K562 (cell line): Measurements from ENCODE around the gene CCL2. TPM values are rescaled to one million over a fixed set of nuclear protein-coding genes. Genes with fewer than 3 reads are reported as not detected.

Experiments
- ATAC-seq: fragments of 200-7000 bp; cut with Tn5 transposase; 3 replicates; pipeline ENCODE4 v1.9.1; 2020; ENCODE audit warnings: moderate library complexity
- BruUV-seq: library from RNA; stranded (reverse); fragments of 400-500 nt; replicated peaks from 2 replicates; lab custom pipeline; 2021; lab: Mats Ljungman, UMichigan
- CTCF ChIA-PET: fragments of 300-600 bp; formaldehyde crosslinking; extraction: SDS; loops from one replicate; lab custom pipeline; 2021; ENCODE audit warnings: low intra/inter-chr PET ratio; lab: Yijun Ruan, JAX
- POLR2A ChIA-PET: fragments of 300-600, 350-650 bp; sonication (Branson Sonifier 250); formaldehyde crosslinking; extraction: SDS; loops from one replicate; lab custom pipeline; 2021; ENCODE audit warnings: antibody characterized with exemption, inconsistent platforms; lab: Yijun Ruan, JAX
- DNase-seq, 4 experiments: peaks; one replicate each; pipeline versions ENCODE4 v3.0.0 to v3.0.0-alpha.2; 2011 to 2018; ENCODE audit warnings: low spot score in 3 of 4, mixed read lengths in 3 of 4; ENCODE audit errors: extremely low read depth in 1 of 4
- FAIRE-seq: peaks from 2 replicates; lab custom pipeline; 2011; peaks lifted over from hg19 to GRCh38; lab: Jason Lieb, UNC
- H2AFZ ChIP-seq: 2 replicates; pipeline ENCODE4 v1.6.0; 2011; ENCODE audit warnings: low read depth, low read length, control low read depth, inconsistent platforms
- H3K27ac ChIP-seq: fragments of 200-600 bp; 3 replicates; pipeline ENCODE4 v1.8.0; 2011; ENCODE audit warnings: low read depth, mild to moderate bottlenecking, control low read depth, inconsistent platforms, low read length, moderate library complexity, mixed read lengths; ENCODE audit errors: extremely low read depth
- H3K27me3 ChIP-seq, 2 experiments: fragments of 300-600 bp in 1 of 2; 2 replicates in 1 of 2; 3 replicates in 1 of 2; pipeline versions ENCODE4 v1.6.0 to v1.8.0; 2011; ENCODE audit warnings: inconsistent platforms in 2 of 2, low read length in 2 of 2, mild to moderate bottlenecking in 1 of 2, mixed read lengths in 1 of 2, moderate library complexity in 1 of 2; ENCODE audit not compliant: control insufficient read depth in 2 of 2, insufficient read depth in 2 of 2
- H3K36me3 ChIP-seq: fragments of 300-600 bp; 3 replicates; pipeline ENCODE4 v1.8.0; 2011; ENCODE audit warnings: mild to moderate bottlenecking, low read length, inconsistent platforms; ENCODE audit not compliant: control insufficient read depth, insufficient read depth
- H3K4me1 ChIP-seq, 2 experiments: fragments of 200-600 bp in 1 of 2; replicated peaks in 1 of 2; 2 replicates in 1 of 2; 3 replicates in 1 of 2; pipeline versions ENCODE4 v1.5.1 to v1.8.0; 2011; ENCODE audit warnings: inconsistent platforms in 2 of 2, low read length in 2 of 2, mild to moderate bottlenecking in 1 of 2, mixed read lengths in 1 of 2, moderate library complexity in 1 of 2; ENCODE audit not compliant: control insufficient read depth in 2 of 2, insufficient read depth in 2 of 2
- H3K4me2 ChIP-seq: 2 replicates; pipeline ENCODE4 v1.6.1; 2011; ENCODE audit warnings: low read length, control low read depth, inconsistent platforms, mixed read lengths; ENCODE audit not compliant: insufficient read depth
- H3K4me3 ChIP-seq: fragments of 200-600 bp; sonication (generic), shearing (Covaris generic); 2 replicates; pipeline ENCODE4 v1.5.1; 2016; ENCODE audit warnings: control low read depth, inconsistent platforms
- H3K79me2 ChIP-seq: fragments of 200-600 bp; 3 replicates; pipeline ENCODE4 v1.8.0; 2011; ENCODE audit warnings: low read length, inconsistent platforms; ENCODE audit not compliant: control insufficient read depth, insufficient read depth
- H3K9ac ChIP-seq, 2 experiments: 2 replicates each; pipeline versions ENCODE4 v1.6.0 to v1.6.1; 2011; ENCODE audit warnings: low read depth in 2 of 2, low read length in 2 of 2, control low read depth in 1 of 2, inconsistent platforms in 1 of 2, mild to moderate bottlenecking in 1 of 2, mixed read lengths in 1 of 2; ENCODE audit not compliant: insufficient read depth in 1 of 2
- H3K9me1 ChIP-seq: one replicate; pipeline ENCODE4 v1.6.0; 2011; ENCODE audit warnings: inconsistent platforms, mild to moderate bottlenecking, low read length, moderate library complexity; ENCODE audit not compliant: control insufficient read depth, insufficient read depth
- H3K9me3 ChIP-seq: replicated peaks from 2 replicates; pipeline ENCODE4 v1.5.1; 2011; ENCODE audit warnings: low read depth, low read length, inconsistent platforms; ENCODE audit not compliant: control insufficient read depth, insufficient read depth
- H4K20me1 ChIP-seq: replicated peaks from 2 replicates; pipeline ENCODE4 v1.6.1; 2011; ENCODE audit warnings: low read length, inconsistent platforms, mixed read lengths; ENCODE audit not compliant: control insufficient read depth, insufficient read depth
- HSF4 ChIP-seq: fragments of 250-450 bp; sonication (Bioruptor Pico); IDR thresholded peaks from 2 replicates; pipeline ENCODE4 v2.1.2; 2022; ENCODE audit warnings: mild to moderate bottlenecking, moderate library complexity, borderline replicate concordance
- JUNB ChIP-seq: fragments of 450-650 bp; formaldehyde crosslinking; conservative IDR thresholded peaks from 2 replicates; pipeline ENCODE4 v1.4.0; 2020; ENCODE audit warnings: mild to moderate bottlenecking
- RBM15 ChIP-seq: fragments of 200-400 bp; formaldehyde crosslinking; IDR thresholded peaks from 2 replicates; pipeline ENCODE4 v1.6.1; 2018; ENCODE audit warnings: mild to moderate bottlenecking, low read length, moderate library complexity; ENCODE audit not compliant: insufficient read depth
- SPI1 ChIP-seq: IDR thresholded peaks from 2 replicates; pipeline ENCODE4 v1.6.1; 2011; ENCODE audit warnings: low read depth, low read length, control low read depth, borderline replicate concordance
- ZNF589 ChIP-seq: fragments of 200-800 bp; sonication (Bioruptor generic); IDR thresholded peaks from 2 replicates; pipeline ENCODE4 v1.6.1; 2016; ENCODE audit warnings: low read depth, missing genetic modification characterization, missing compliant biosample characterization
- WGBS: fragments of 100-300 bp; shearing (Covaris generic); methylation state at CpG from one replicate; pipeline ENCODE4 v1.1.6; 2016; ENCODE audit warnings: low coverage, mixed read lengths; ENCODE audit not compliant: insufficient coverage; ENCODE audit errors: missing lambda C conversion rate; 5-methylcytosine and 5-hydroxymethylcytosine counted together
- in situ Hi-C: fragments of 300-500 bp; cut with MboI; formaldehyde crosslinking; loops from 4 replicates; pipeline ENCODE4 v1.15.0; 2018; ENCODE audit warnings: inconsistent platforms, mixed read lengths
- intact Hi-C: fragments of 100-400 bp; cut with micrococcal nuclease; formaldehyde crosslinking; loops from 2 replicates; pipeline ENCODE4 v1.14.2; 2022
- polyA plus RNA-seq, 8 experiments: library from polyadenylated mRNA; depleted of rRNA in 4 of 8; stranded (reverse) in 5 of 8; unstranded in 3 of 8; fragments of >200 nt; fragmentation: Nextera tagmentation in 2 of 8; fragmentation: Illumina TruSeq in 1 of 8; extraction: Ambion mirVana in 2 of 8; extraction: Trizol in 1 of 8; gene quantifications; 2 replicates each; pipeline versions ENCODE4 v1.2.1 to v1.2.3, GENCODE V29; 2011 to 2014; ENCODE audit warnings: inconsistent platforms in 1 of 8, missing spikeins in 1 of 8
- total RNA-seq, 7 experiments: library from RNA; depleted of rRNA in 6 of 7; stranded (reverse); fragments of >200 nt in 6 of 7; fragmentation: Illumina TruSeq in 2 of 7; extraction: Trizol in 2 of 7; gene quantifications; 2 replicates each; pipeline versions ENCODE4 v1.2.1 to v1.2.3, GENCODE V29; 2011 to 2021; ENCODE audit warnings: low replicate concordance in 1 of 7
- TF ChIP-seq, protein P1 (sequence below): fragments of 450-650 bp; IDR thresholded peaks from 2 replicates; pipeline ENCODE4 v1.6.1; 2017; ENCODE audit warnings: mild to moderate bottlenecking, moderate library complexity

The CCL2 gene
- total and polyA plus RNA-seq, 9 of the 15 experiments (the other 6 are each of a cell fraction or from before 2014, with no cell fraction given) = 0.54 to 5.4 (median 0.88) TPM

DNA sequence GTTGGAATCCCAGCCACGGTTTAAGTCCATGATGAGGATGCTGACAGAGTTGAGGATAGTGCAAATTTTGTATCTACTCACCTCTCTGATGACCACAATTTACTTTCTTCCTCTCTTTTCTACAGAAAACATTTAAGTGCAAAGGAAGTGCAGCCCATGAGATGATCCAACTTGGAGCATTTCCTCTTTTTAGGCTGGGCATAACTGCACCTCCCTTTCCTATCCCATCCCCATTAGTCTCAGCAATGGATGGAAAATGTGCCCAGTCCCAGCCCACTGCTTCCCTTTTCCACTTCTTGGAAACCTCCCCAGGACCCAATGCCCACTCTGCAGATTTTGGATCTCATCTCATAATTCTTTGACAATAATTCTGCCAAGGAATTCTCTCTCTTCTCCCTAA is 47.6 kb downstream of the CCL2 start:
- H3K9me3 ChIP-seq = no peaks in the 10 kb centered on the region
- in situ Hi-C loops = loop anchor here (10.0 kb wide), 1 partner anchor 98 kb away; no protein-coding TSS in a partner anchor
- H3K4me1 ChIP-seq = no peaks in the 10 kb centered on the region
- TF ChIP-seq JUNB (CRISPR knock-in tag) (no peak), ZNF589 (CRISPR knock-in tag) (no peak), RBM15 (no peak), HSF4 (CRISPR knock-in tag) (no peak), SPI1 (peak; percentile 22; the same call in 1 of the 2 replicates)
- TF ChIP-seq, protein P1, sequence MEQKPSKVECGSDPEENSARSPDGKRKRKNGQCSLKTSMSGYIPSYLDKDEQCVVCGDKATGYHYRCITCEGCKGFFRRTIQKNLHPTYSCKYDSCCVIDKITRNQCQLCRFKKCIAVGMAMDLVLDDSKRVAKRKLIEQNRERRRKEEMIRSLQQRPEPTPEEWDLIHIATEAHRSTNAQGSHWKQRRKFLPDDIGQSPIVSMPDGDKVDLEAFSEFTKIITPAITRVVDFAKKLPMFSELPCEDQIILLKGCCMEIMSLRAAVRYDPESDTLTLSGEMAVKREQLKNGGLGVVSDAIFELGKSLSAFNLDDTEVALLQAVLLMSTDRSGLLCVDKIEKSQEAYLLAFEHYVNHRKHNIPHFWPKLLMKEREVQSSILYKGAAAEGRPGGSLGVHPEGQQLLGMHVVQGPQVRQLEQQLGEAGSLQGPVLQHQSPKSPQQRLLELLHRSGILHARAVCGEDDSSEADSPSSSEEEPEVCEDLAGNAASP = no peak
- no peak overlapping the region for H2AFZ ChIP-seq
- H3K4me2 ChIP-seq = no peak overlapping the region
- ATAC-seq = no peak
- DNase-seq = no peak
- no peak overlapping the region for H3K9ac ChIP-seq
- ChIA-PET POLR2A (interaction anchor here (0.6 kb wide), 1 partner anchor 373 kb away, joined by 3 read pairs; no protein-coding TSS in a partner anchor), CTCF (no interaction called here)
- H3K27ac ChIP-seq = no peak overlapping the region
- no TSS peak for BruUV-seq
- WGBS = 0% methylated on average over 1 of the region's 1 CpG
- H3K36me3 ChIP-seq = no peaks in the 10 kb centered on the region
- intact Hi-C loops = no loop called here
- H4K20me1 ChIP-seq = no peaks in the 10 kb centered on the region
- no peak for FAIRE-seq
- no peaks in the 10 kb centered on the region for H3K9me1 ChIP-seq
- peaks cover 0 to 4% of the 10 kb centered on the region in 2 experiments; a peak in 2 of 5 replicates for H3K27me3 ChIP-seq
- H3K79me2 ChIP-seq = no peaks in the 10 kb centered on the region
- no peak overlapping the region for H3K4me3 ChIP-seq
